Posterior cingulate gyrus (tissue), 11 donors: Measurements from ENCODE around the gene ADNP2.

ENCODE experiments used
- DNase-seq, 10 donors: peaks; one replicate each; pipeline versions ENCODE4 v3.0.0 to v3.0.0-alpha.2; 2020 to 2021; ENCODE audit warnings: mixed read lengths in 3 of 10
- intact Hi-C: fragments of 100-400 bp; cut with DNase I; formaldehyde crosslinking; loops from one replicate; pipeline ENCODE4 v1.15.1; 2023

The ADNP2 gene

DNA sequence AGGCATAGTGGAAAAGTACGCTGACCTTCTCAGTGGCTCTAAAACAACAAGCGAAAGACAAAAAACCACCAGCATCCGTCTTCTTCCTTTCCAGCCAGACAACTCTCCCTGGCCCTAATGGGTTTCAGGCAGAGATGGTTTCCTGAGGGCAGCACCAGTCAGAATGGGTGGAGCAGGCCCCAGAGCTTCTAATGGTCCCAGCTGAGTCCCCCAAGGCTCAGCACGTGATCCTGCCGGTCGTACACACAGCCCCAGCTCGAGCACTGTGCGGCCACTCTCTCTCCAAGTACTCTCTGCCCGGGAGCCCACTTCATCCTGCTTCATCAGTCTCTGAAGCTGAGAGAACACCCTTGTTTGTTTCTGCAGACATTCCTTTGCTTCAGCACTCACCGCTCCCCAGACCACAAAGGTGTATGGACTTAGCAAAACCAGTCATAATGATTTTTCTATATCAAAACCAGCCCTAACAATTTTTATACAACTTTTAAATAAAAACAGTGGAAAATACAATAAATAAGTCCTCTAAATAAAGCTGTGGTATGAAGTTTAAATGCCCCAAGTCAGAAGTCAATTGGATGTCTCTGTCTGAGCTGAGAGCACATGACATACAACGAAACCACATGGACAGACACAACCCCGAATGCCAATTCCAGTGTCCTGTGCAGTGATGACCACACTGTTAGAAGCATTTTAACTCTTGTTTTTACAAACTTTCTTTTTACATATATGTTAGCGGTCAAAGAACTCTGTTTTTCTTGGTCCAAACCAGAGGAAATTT lies 74.4 kb downstream of the ADNP2 start:
- DNase-seq: peak in 1 of 10 donors; percentile 62
- intact Hi-C loops: no loop called here

DNA sequence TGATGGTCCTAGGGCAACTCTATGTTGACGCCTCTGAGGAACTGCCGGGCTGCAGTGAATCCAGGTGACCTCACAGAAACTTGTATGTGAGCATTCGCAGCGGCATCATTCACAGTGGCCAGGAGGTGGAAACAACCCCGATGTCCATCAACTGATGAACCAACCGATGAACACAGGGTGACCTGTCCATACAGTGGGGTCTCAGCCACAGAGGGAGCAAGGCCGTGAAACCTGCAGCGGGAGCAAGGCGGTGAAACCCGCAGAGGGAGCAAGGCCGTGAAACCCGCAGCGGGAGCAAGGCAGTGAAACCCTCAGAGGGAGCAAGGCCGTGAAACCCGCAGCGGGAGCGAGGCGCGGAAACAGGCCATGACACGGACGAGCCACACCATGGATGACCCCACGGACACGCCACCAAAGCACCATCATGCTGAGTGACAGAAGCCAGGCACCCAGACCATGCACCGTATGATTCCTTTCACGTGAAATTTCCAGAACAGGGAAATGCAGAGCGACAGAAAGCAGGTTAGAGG lies 75.2 kb downstream of the ADNP2 start:
- intact Hi-C loops: no loop called here
- DNase-seq: peak in 1 of 10 donors; percentile 63

GRCh38 chr18:80185545-80185944 lies 76.5 kb downstream of the ADNP2 start:
- intact Hi-C loops: no loop called here
- DNase-seq: no peak

- DNase-seq: no peak
- intact Hi-C loops: no loop called here
Observed at GRCh38 chr18:80187956-80188642, 79.0 kb downstream of the ADNP2 start.

DNA sequence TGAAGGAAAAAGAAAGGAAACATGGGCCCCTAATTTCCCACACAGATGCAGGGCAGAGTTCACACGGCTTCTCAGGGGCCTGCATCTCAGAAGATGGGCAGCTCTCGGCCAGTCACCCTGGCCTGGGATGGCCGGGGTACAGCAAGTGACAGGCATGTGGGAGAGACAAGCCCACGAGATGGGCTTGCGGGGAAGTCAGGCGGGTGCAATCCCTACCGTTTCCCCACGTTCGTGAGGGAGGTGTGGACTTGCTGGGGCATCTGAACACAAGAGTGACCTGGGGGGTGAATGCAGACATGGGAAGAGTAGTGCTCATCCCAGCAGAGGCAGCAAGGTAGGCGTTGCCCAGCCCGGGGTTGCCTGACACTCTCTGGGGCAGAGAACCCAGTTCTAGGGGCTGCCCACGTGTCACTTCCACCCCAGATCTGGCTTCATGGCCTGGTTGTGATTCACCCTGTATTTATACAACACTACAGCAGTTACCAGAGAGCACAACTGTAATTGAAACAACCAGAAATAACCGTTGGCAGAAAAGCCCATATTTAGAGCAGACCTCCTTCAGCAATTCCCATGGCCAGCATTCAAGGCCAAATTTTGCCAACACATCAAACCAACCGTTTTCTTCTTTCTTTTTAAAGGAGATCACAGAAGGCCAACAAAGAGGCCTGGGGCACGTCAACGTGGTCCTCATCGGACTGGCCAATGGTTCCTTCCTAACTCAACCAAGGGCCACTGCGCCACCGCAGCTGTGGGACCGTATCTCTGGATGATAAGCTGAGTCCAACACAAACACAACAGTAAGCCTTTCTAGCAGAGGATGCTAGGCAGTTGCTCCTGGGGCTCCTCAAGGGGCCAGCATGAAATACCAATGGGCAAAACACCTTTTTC lies 79.8 kb downstream of the ADNP2 start:
- intact Hi-C loops: no loop called here
- peak in 1 of 10 donors; percentile 48 for DNase-seq

- no peak for DNase-seq
- intact Hi-C loops: no loop called here
Observed at GRCh38 chr18:80189531-80189865, 80.4 kb downstream of the ADNP2 start.
